Brain microvascular endothelial cell (primary cell): ENCODE data around the gene MAJIN.

Source experiments
- DNase-seq: peaks from one replicate; pipeline ENCODE4 v3.0.0-alpha.2; 2020
- H3K27ac ChIP-seq: fragments of 250-450 bp; sonication (Bioruptor Pico); 2 replicates; pipeline ENCODE4 v1.5.1; 2020; ENCODE audit warnings: mild to moderate bottlenecking, moderate library complexity
- H3K27me3 ChIP-seq: fragments of 250-450 bp; sonication (Bioruptor Pico); replicated peaks from 2 replicates; pipeline ENCODE4 v1.5.1; 2020; ENCODE audit warnings: mild to moderate bottlenecking
- H3K36me3 ChIP-seq: fragments of 250-450 bp; sonication (Bioruptor Pico); replicated peaks from 2 replicates; pipeline ENCODE4 v1.5.1; 2020; ENCODE audit warnings: mild to moderate bottlenecking
- H3K4me3 ChIP-seq: 2 replicates; pipeline ENCODE4 v1.5.1; 2011; ENCODE audit warnings: low read depth, mild to moderate bottlenecking, control low read depth, low read length, moderate library complexity
- in situ Hi-C: cut with HindIII; loops from 2 replicates; pipeline ENCODE4 v1.10.0; 2017; ENCODE audit warnings: low sequenced_read_pairs, low pct_ligation_motif_present
- TF ChIP-seq, protein P1 (sequence below): IDR thresholded peaks from 2 replicates; pipeline ENCODE4 v1.5.1; 2011; ENCODE audit warnings: low read depth, mild to moderate bottlenecking, moderate library complexity, low read length, control low read depth, inconsistent platforms; ENCODE audit errors: missing control alignments

Gene MAJIN

DNA sequence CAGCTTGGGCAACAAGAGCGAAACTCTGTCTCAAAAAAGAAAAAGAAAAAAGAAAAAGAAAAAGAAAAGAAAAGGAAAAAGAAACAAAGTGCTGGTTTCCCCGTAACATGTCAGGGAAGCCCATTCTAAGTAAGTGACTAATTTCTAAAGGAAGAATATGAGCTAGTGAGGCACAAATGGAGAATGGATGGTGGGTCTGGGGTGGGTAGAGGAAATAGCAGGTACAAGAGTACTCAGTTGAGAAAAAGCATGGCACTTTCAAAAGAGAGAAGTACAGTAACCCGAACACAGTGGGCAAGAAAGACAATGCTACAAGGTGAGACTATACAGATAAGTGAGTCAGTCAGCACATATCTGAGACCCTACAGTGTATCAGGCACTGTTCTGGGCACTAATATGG is 4.5 kb downstream of the MAJIN start:
- no peak for DNase-seq
- no peaks in the 10 kb centered on the region for H3K36me3 ChIP-seq
- TF ChIP-seq, protein P1, sequence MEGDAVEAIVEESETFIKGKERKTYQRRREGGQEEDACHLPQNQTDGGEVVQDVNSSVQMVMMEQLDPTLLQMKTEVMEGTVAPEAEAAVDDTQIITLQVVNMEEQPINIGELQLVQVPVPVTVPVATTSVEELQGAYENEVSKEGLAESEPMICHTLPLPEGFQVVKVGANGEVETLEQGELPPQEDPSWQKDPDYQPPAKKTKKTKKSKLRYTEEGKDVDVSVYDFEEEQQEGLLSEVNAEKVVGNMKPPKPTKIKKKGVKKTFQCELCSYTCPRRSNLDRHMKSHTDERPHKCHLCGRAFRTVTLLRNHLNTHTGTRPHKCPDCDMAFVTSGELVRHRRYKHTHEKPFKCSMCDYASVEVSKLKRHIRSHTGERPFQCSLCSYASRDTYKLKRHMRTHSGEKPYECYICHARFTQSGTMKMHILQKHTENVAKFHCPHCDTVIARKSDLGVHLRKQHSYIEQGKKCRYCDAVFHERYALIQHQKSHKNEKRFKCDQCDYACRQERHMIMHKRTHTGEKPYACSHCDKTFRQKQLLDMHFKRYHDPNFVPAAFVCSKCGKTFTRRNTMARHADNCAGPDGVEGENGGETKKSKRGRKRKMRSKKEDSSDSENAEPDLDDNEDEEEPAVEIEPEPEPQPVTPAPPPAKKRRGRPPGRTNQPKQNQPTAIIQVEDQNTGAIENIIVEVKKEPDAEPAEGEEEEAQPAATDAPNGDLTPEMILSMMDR = no peak
- in situ Hi-C loops = no loop called here
- H3K4me3 ChIP-seq = no peak overlapping the region
- H3K27me3 ChIP-seq = no peaks in the 10 kb centered on the region
- H3K27ac ChIP-seq = no peak overlapping the region

DNA sequence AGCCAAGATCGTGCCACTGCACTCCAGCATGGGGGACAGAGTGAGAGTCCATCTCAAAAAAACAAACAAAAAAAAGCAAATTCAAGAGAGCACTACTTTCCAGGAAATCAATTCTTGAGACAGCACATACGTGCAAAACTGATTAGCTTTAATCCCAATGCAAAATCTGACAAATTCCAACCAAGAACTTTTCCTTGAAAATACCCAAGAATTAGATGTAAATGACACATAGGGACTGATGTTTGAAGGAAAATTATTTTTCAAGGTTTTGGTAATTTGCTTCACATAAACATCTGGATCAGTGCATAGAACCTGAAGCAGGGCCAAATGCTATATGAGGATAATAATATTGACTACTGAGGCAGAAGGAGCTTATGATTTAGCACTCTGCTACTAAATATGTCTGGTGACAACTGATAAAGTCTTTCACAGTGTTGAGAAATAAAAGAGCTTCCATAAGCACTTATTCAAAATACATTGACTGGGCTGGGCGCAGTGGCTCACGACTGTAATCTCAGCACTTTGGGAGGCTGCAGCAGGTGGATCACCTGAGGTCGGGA is 8.8 kb downstream of the MAJIN start:
- in situ Hi-C loops = no loop called here
- no peak for DNase-seq
- H3K27ac ChIP-seq = no peak overlapping the region
- no peak overlapping the region for H3K4me3 ChIP-seq
- H3K36me3 ChIP-seq = no peaks in the 10 kb centered on the region
- TF ChIP-seq, protein P1 = no peak
- no peaks in the 10 kb centered on the region for H3K27me3 ChIP-seq

DNA sequence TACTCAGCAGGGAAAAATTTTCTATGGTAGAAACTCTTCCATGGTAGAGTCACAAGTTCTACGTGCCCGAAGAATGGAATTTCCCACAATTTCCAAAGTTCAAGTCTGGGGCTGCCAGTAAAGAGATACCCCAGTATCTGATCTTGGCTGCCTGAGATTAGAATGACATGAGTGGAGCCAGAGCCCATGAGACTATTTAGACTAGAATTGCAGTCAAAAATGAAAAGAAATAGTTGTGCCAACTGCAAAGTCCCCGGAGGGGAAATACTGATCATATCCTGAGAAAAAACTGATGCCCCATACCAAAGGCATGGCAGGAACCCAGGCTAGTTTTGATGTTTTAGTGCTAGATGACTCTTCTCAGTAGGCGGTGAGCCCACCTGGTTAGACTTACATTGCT is 11.2 kb downstream of the MAJIN start:
- H3K36me3 ChIP-seq = no peaks in the 10 kb centered on the region
- no peak for DNase-seq
- TF ChIP-seq, protein P1 = no peak
- in situ Hi-C loops = no loop called here
- no peak overlapping the region for H3K4me3 ChIP-seq
- H3K27ac ChIP-seq = no peak overlapping the region
- H3K27me3 ChIP-seq = no peaks in the 10 kb centered on the region

DNA sequence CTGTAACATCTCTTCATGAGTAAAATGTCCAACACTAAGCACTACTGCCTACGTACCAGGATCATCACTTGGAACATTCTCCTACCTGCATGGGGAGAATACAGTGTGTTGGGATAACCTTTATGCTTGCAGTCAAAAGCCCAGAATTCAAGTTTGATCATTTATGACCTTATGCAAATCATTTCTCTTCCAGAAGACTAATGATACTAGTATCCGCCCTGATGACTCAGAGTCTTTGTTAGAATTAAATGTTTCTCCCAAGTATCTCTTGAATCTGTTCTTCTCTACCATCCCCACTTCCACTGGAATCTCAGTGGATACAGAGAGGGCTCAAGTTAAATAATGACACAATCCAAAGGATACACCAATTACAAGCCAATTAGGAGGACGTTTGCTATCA is 12.4 kb downstream of the MAJIN start:
- Histone ChIP-seq H3K4me3 (no peak overlapping the region), H3K27me3 (no peaks in the 10 kb centered on the region), H3K27ac (no peak overlapping the region), H3K36me3 (no peaks in the 10 kb centered on the region)
- TF ChIP-seq, protein P1 = no peak
- in situ Hi-C loops = no loop called here
- DNase-seq = no peak

DNA sequence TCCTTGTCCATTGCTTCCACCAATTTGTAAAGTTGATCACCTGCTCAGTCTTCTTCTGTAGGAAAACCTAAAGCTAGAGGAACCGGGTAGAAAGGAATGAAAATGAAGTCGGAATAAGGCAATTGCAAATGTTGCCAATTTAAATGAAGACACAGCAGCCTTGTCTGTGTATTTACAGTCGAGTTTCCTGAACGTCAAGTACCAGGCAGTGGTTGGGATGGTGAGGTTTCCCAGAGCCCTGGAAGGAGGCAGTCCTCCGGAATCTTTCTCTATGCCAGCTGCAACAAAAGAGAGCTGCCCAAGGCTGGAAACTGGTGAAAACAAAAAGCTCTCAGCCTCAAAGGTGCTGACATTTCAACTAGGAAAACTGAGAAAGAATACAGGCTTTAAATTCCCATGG is 17.7 kb downstream of the MAJIN start:
- TF ChIP-seq, protein P1 = no peak
- in situ Hi-C loops = no loop called here

DNA sequence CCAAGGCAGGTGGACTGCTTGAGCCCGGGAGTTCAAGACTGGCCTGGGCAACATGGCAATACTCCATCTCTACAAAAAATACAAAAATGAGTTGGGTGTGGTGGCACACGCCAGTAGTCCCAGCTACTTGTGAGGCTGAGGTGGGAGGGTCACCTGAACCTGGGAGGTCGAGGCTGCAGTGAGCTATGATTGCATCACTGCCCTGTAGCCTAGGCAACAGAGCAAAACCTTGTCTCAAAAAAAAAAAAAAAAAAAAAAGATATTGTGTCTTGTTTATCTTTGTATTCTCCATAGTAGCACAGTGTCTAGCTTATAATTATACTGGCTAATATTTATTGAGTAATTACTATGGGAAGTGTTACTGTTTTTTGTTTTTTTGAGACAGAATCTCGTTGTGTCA is 20.4 kb downstream of the MAJIN start:
- in situ Hi-C loops = no loop called here
- no peak overlapping the region for H3K27ac ChIP-seq
- DNase-seq = no peak
- no peaks in the 10 kb centered on the region for H3K27me3 ChIP-seq
- H3K4me3 ChIP-seq = no peak overlapping the region
- TF ChIP-seq, protein P1 = no peak
- no peaks in the 10 kb centered on the region for H3K36me3 ChIP-seq

More for the DNA sequence above, 17.7 kb downstream of the MAJIN start:
- Histone ChIP-seq H3K36me3 (no peaks in the 10 kb centered on the region), H3K27ac (no peak overlapping the region), H3K4me3 (no peak overlapping the region), H3K27me3 (no peaks in the 10 kb centered on the region)
- DNase-seq = no peak
